DMS 273 treated with DMSO at 0.1 percent for 48 hours (cell line): ENCODE results near the gene MAPKAPK2.
"Not testable (repeated sequence)": the region's sequence is repeated elsewhere in the genome, so short reads cannot be mapped to it uniquely, and the experiment has no call there.

Experiments used
- DNase-seq: peaks from one replicate; lab custom pipeline; 2025; lab: John Stamatoyannopoulos, UW

The MAPKAPK2 gene

GRCh38 chr1:206744683-206745082 is 60.0 kb downstream of the MAPKAPK2 start:
- no peak for DNase-seq

GRCh38 chr1:206745301-206745700 is 60.6 kb downstream of the MAPKAPK2 start:
- DNase-seq = no peak

GRCh38 chr1:206748348-206749030 is 63.8 kb downstream of the MAPKAPK2 start:
- DNase-seq = no peak

GRCh38 chr1:206751891-206752290 is 67.2 kb downstream of the MAPKAPK2 start:
- DNase-seq = no peak

- no peak for DNase-seq
Measured at GRCh38 chr1:206752481-206752880, 67.8 kb downstream of the MAPKAPK2 start.

- DNase-seq = no peak
Measured at GRCh38 chr1:206753141-206753540, 68.4 kb downstream of the MAPKAPK2 start.

- DNase-seq = no peak
Measured at GRCh38 chr1:206754011-206754410, 69.3 kb downstream of the MAPKAPK2 start.

- DNase-seq = no peak
Measured at GRCh38 chr1:206757524-206758266, 73.0 kb downstream of the MAPKAPK2 start.

- no peak for DNase-seq
Measured at GRCh38 chr1:206760590-206760989, 75.9 kb downstream of the MAPKAPK2 start.

- no peak for DNase-seq
Measured at GRCh38 chr1:206761159-206761768, 76.6 kb downstream of the MAPKAPK2 start.

- not testable (repeated sequence) for DNase-seq
Measured at GRCh38 chr1:206762741-206763364, 78.1 kb downstream of the MAPKAPK2 start.

GRCh38 chr1:206765771-206766170 is 81.1 kb downstream of the MAPKAPK2 start:
- not testable (repeated sequence) for DNase-seq

GRCh38 chr1:206766251-206766856 is 81.6 kb downstream of the MAPKAPK2 start:
- no peak for DNase-seq

- DNase-seq = no peak
Measured at GRCh38 chr1:206768472-206769303, 84.0 kb downstream of the MAPKAPK2 start.

GRCh38 chr1:206769304-206769731 is 84.6 kb downstream of the MAPKAPK2 start:
- no peak for DNase-seq

GRCh38 chr1:206770531-206771337 is 86.0 kb downstream of the MAPKAPK2 start, which contains the start of gene IL19:
Gene IL19, plus strand, starts transcription at chr1:206770773. Its CDS starts 65,890 bp downstream, at chr1:206836663.
- DNase-seq = no peak

GRCh38 chr1:206771338-206771692 is 86.6 kb downstream of the MAPKAPK2 start:
- no peak for DNase-seq

GRCh38 chr1:206772243-206772937 is 87.7 kb downstream of the MAPKAPK2 start, which contains the start of gene IL10:
Gene IL10, minus strand, starts transcription at chr1:206772494. Its CDS starts 59 bp downstream, at chr1:206772435.
- DNase-seq = no peak

GRCh38 chr1:206774093-206774492 is 89.4 kb downstream of the MAPKAPK2 start:
- no peak for DNase-seq

GRCh38 chr1:206776229-206776628 is 91.5 kb downstream of the MAPKAPK2 start:
- no peak for DNase-seq
